CD4-positive, alpha-beta memory T cell (primary cell): ENCODE measurements around the gene DCHS2. TPM values are rescaled to one million over a fixed set of nuclear protein-coding genes. Genes with fewer than 3 reads are reported as not detected.

ENCODE experiments used
- CTCF ChIA-PET: fragments of 350-600 bp; sonication (Branson Sonifier 250); formaldehyde crosslinking; loops from one replicate; lab custom pipeline; 2021; ENCODE audit warnings: inconsistent platforms; ENCODE audit not compliant: partially characterized antibody; lab: Charles Lee
- POLR2A ChIA-PET: fragments of 350-600 bp; sonication (Branson Sonifier 250); formaldehyde crosslinking; loops from one replicate; lab custom pipeline; 2021; ENCODE audit not compliant: partially characterized antibody; lab: Charles Lee
- DNase-seq, 5 donors: peaks; one replicate each; pipeline versions ENCODE4 v3.0.0 to v3.0.0-alpha.2; 2020 to 2022; ENCODE audit warnings: mixed read lengths in 1 of 5
- H3K27ac ChIP-seq: one replicate; pipeline ENCODE4 v1.7.0; 2013; ENCODE audit warnings: low read depth, low read length
- H3K27me3 ChIP-seq: 2 replicates; pipeline ENCODE4 v1.7.0; 2013; ENCODE audit warnings: mild to moderate bottlenecking, low read length, moderate library complexity; ENCODE audit not compliant: insufficient read depth
- H3K36me3 ChIP-seq: 2 replicates; pipeline ENCODE4 v1.7.0; 2013; ENCODE audit warnings: mild to moderate bottlenecking, low read length, moderate library complexity; ENCODE audit not compliant: insufficient read depth
- H3K4me1 ChIP-seq: 2 replicates; pipeline ENCODE4 v1.7.0; 2013; ENCODE audit warnings: mild to moderate bottlenecking, low read length, moderate library complexity; ENCODE audit not compliant: insufficient read depth
- H3K4me3 ChIP-seq, 2 donors: one replicate each; pipeline ENCODE4 v1.7.0; 2013; ENCODE audit warnings: low read length in 2 of 2, mild to moderate bottlenecking in 1 of 2
- H3K9me3 ChIP-seq, 2 donors: one replicate each; pipeline ENCODE4 v1.7.0; 2013; ENCODE audit warnings: low read length in 2 of 2, control low read depth in 1 of 2; ENCODE audit not compliant: control insufficient read depth in 1 of 2
- H3K27ac Mint-ChIP-seq, 7 donors: one replicate each; pipeline ENCODE4 v1.8.0; 2020 to 2021; ENCODE audit warnings: mixed read lengths in 7 of 7, mild to moderate bottlenecking in 6 of 7, inconsistent platforms in 3 of 7, moderate library complexity in 3 of 7
- H3K27me3 Mint-ChIP-seq, 2 donors: one replicate each; pipeline ENCODE4 v1.8.0; 2020 to 2021; ENCODE audit warnings: mixed read lengths in 2 of 2
- H3K36me3 Mint-ChIP-seq, 2 donors: one replicate each; pipeline ENCODE4 v1.8.0; 2020 to 2021; ENCODE audit warnings: mixed read lengths in 2 of 2, inconsistent platforms in 1 of 2, mild to moderate bottlenecking in 1 of 2
- H3K4me1 Mint-ChIP-seq, 4 donors: one replicate each; pipeline ENCODE4 v1.8.0; 2020 to 2021; ENCODE audit warnings: mixed read lengths in 4 of 4, mild to moderate bottlenecking in 1 of 4
- H3K4me3 Mint-ChIP-seq, 8 donors: one replicate each; pipeline ENCODE4 v1.8.0; 2020 to 2021; ENCODE audit warnings: mixed read lengths in 8 of 8, mild to moderate bottlenecking in 7 of 8, moderate library complexity in 6 of 8, inconsistent platforms in 3 of 8
- H3K9me3 Mint-ChIP-seq, 8 donors: one replicate each; pipeline ENCODE4 v1.8.0; 2020 to 2021; ENCODE audit warnings: mixed read lengths in 8 of 8, mild to moderate bottlenecking in 5 of 8, inconsistent platforms in 3 of 8, moderate library complexity in 1 of 8
- intact Hi-C: fragments of 100-400 bp; cut with micrococcal nuclease; formaldehyde crosslinking; loops from one replicate; pipeline ENCODE4 v1.15.1; 2023
- polyA plus RNA-seq, 2 donors: library from polyadenylated mRNA; unstranded; fragments of 300-500 nt; fragmentation: Illumina TruSeq; gene quantifications; one replicate each; pipeline ENCODE4 v1.2.3, GENCODE V29; 2021
- total RNA-seq, 2 experiments: library from RNA; stranded (reverse); gene quantifications; one replicate each; pipeline ENCODE4 v1.2.3, GENCODE V29; 2021

DCHS2 gene
- total and polyA plus RNA-seq, 4 experiments from 2014 or later = 0.14 to 0.33 (median 0.17) TPM; not detected in 1

DNA sequence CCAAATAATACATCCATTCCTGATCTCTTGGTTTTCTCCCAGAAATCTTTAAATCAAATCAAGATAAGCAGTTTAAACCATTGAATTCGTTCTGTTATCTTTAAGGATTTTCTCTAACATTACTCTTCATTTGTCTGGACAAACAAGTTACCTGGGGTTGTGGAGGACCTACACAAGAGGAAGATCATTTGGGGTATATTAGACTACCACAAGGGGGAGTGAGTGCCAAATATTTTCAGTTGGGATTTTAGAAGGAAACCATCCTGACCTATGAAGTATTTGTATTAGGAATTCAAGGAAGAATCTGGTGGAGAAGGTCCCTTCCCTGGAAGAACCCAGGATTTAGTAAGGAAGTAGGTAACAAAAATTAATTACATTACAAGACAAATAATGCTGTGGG, 12.0 kb upstream of the DCHS2 start:
- intact Hi-C loops = no loop called here
- Histone ChIP-seq H3K9me3 (no peaks in the 10 kb centered on the region), H3K4me3 (no peak overlapping the region), H3K4me1 (no peaks in the 10 kb centered on the region), H3K27me3 (peaks cover 6% of the 10 kb centered on the region), H3K36me3 (no peaks in the 10 kb centered on the region), H3K27ac (no peak overlapping the region)
- Mint-ChIP-seq H3K9me3 (peaks cover 0 to 2% (median 0%) of the 10 kb centered on the region in 8 donors), H3K36me3 (no peaks in the 10 kb centered on the region), H3K4me1 (no peaks in the 10 kb centered on the region), H3K27ac (no peak overlapping the region), H3K27me3 (peaks cover 21 to 29% of the 10 kb centered on the region in 2 donors), H3K4me3 (no peak overlapping the region)
- DNase-seq = no peak
- ChIA-PET POLR2A (no interaction called here), CTCF (interaction anchor here (1.0 to 1.2 kb wide), 3 partner anchors 8 to 173 kb away, joined by 3 read pairs; no protein-coding TSS in a partner anchor)

DNA sequence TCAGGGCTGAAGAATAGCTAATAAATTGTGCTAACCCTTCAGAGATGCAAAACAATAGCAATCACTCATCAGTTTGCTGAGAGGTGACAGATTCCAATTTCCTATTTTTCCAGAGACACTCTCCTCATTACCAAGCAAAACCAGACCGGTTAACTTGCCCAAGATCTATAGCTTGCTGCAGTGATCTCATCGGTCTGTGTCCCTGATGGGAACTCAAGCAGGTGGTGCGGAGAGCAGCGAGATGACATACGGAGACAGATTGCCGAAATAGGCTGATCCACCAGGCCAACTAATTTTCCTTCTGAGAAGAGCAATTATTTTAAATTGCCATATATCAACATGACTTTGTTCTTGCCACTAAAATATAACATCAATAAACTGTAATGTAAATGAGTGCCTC, 10.5 kb upstream of the DCHS2 start:
- POLR2A ChIA-PET = no interaction called here
- Mint-ChIP-seq H3K4me1 (no peaks in the 10 kb centered on the region), H3K27ac (no peak overlapping the region), H3K27me3 (peaks cover 22 to 29% of the 10 kb centered on the region in 2 donors), H3K36me3 (no peaks in the 10 kb centered on the region), H3K9me3 (peaks cover 0 to 2% (median 0%) of the 10 kb centered on the region in 8 donors), H3K4me3 (no peak overlapping the region)
- Histone ChIP-seq H3K27ac (no peak overlapping the region), H3K27me3 (peaks cover 6% of the 10 kb centered on the region), H3K9me3 (no peaks in the 10 kb centered on the region), H3K36me3 (no peaks in the 10 kb centered on the region), H3K4me1 (no peaks in the 10 kb centered on the region), H3K4me3 (no peak overlapping the region)
- CTCF ChIA-PET = interaction anchor here (1.1 kb wide), 1 partner anchor 171 kb away, joined by 3 read pairs; no protein-coding TSS in a partner anchor
- DNase-seq = no peak
- intact Hi-C loops = no loop called here

DNA sequence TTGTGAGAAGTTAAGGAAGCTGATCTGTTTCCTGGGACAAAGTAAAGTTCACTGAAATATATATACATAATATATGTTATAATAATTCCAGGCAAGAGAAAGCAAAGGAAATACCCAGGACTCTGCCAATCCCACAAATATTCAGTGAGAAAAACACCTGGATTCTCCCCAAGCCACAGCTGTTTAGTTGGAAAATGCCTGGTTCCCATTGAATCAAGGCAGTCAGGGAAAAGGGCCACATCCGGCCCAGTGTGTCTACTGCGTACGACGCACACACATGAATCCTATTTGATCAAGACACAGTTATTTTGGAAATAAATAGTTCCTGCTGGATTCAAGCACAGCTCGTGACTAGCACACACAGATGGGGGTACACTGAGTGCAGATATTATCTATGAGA, 6.3 kb upstream of the DCHS2 start:
- intact Hi-C loops = no loop called here

DNA sequence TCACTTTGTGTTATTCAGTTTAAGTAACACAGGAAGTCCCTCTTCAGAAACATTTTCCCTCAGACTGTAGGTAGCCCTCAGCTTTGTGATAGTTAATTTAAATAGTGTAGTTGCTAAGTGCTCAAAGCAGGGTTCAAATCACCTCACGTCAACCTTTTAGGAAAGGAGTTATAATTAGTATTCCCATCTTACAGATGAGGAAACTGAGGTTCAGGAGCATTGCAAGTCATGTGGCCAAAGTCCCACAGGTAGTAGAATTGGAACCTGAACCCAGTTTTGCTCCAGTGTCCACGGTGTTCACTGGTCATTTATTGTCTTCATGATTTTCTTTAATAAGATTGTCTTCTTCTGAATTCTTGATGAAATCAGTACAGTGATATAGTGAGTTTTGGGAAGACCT, 4.3 kb upstream of the DCHS2 start:
- no peak overlapping the region for H3K27ac ChIP-seq
- POLR2A ChIA-PET = no interaction called here
- no peak overlapping the region for H3K4me3 Mint-ChIP-seq
- no peak for DNase-seq
- H3K4me1 ChIP-seq = no peaks in the 10 kb centered on the region
- H3K4me3 ChIP-seq = no peak overlapping the region
- H3K4me1 Mint-ChIP-seq = peaks cover 5 to 19% (median 10%) of the 10 kb centered on the region in 4 donors
- H3K36me3 Mint-ChIP-seq = no peaks in the 10 kb centered on the region
- H3K27ac Mint-ChIP-seq = no peak overlapping the region
- H3K27me3 Mint-ChIP-seq = peaks cover 26 to 39% of the 10 kb centered on the region in 2 donors
- intact Hi-C loops = no loop called here
- no peaks in the 10 kb centered on the region for H3K27me3 ChIP-seq
- peaks cover 0 to 2% (median 0%) of the 10 kb centered on the region in 8 donors for H3K9me3 Mint-ChIP-seq
- CTCF ChIA-PET = interaction anchor here (0.7 kb wide), 1 partner anchor 12 kb away, joined by 3 read pairs; no protein-coding TSS in a partner anchor
- H3K36me3 ChIP-seq = no peaks in the 10 kb centered on the region
- no peaks in the 10 kb centered on the region for H3K9me3 ChIP-seq

More for the DNA sequence above, 6.3 kb upstream of the DCHS2 start:
- ChIA-PET POLR2A (no interaction called here), CTCF (no interaction called here)
- no peak overlapping the region for H3K4me3 ChIP-seq
- H3K27ac ChIP-seq = no peak overlapping the region
- no peaks in the 10 kb centered on the region for H3K4me1 Mint-ChIP-seq
- H3K27me3 Mint-ChIP-seq = peaks cover 15 to 27% of the 10 kb centered on the region in 2 donors
- no peaks in the 10 kb centered on the region for H3K4me1 ChIP-seq
- H3K36me3 Mint-ChIP-seq = no peaks in the 10 kb centered on the region
- no peaks in the 10 kb centered on the region for H3K27me3 ChIP-seq
- H3K27ac Mint-ChIP-seq = no peak overlapping the region
- no peaks in the 10 kb centered on the region for H3K9me3 ChIP-seq
- no peak overlapping the region for H3K4me3 Mint-ChIP-seq
- H3K9me3 Mint-ChIP-seq = peaks cover 0 to 2% (median 0%) of the 10 kb centered on the region in 8 donors
- no peaks in the 10 kb centered on the region for H3K36me3 ChIP-seq
- DNase-seq = no peak

DNA sequence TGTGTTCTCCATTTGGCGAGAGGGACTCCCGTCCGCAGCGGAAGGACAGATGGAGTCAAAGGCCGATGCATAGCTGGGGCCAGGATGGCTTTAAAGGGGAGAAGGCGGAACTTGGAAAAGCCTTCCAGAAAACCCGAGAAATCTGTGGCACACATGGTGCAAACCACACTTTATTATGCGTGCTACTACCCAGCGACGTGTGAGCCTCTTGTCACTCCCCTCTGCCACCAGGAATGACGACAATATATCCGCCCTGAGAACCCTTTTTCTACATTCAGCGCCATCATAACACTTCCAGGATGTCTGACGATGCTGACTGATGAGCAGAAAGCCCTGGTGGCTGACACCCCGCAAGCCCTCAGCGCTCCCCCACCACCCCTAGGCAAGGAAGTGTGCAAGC, 689 bp upstream of the DCHS2 start:
- intact Hi-C loops = no loop called here
- H3K4me1 ChIP-seq = no peaks in the 10 kb centered on the region
- H3K27me3 ChIP-seq = peaks cover 5% of the 10 kb centered on the region
- H3K36me3 ChIP-seq = no peaks in the 10 kb centered on the region
- H3K27ac Mint-ChIP-seq = peak overlapping the region in 1 of 7 donors; percentile 51
- no peak for DNase-seq
- H3K36me3 Mint-ChIP-seq = no peaks in the 10 kb centered on the region
- H3K4me3 ChIP-seq = no peak overlapping the region
- CTCF ChIA-PET = no interaction called here
- H3K4me1 Mint-ChIP-seq = peaks cover 8 to 24% (median 14%) of the 10 kb centered on the region in 4 donors
- H3K27ac ChIP-seq = no peak overlapping the region
- H3K9me3 Mint-ChIP-seq = peaks cover 0 to 4% (median 0%) of the 10 kb centered on the region in 8 donors
- peaks cover 33 to 49% of the 10 kb centered on the region in 2 donors for H3K27me3 Mint-ChIP-seq
- no peaks in the 10 kb centered on the region for H3K9me3 ChIP-seq
- H3K4me3 Mint-ChIP-seq = peak overlapping the region in 6 of 8 donors; percentile 30 to 84 (median 56)
- POLR2A ChIA-PET = no interaction called here

DNA sequence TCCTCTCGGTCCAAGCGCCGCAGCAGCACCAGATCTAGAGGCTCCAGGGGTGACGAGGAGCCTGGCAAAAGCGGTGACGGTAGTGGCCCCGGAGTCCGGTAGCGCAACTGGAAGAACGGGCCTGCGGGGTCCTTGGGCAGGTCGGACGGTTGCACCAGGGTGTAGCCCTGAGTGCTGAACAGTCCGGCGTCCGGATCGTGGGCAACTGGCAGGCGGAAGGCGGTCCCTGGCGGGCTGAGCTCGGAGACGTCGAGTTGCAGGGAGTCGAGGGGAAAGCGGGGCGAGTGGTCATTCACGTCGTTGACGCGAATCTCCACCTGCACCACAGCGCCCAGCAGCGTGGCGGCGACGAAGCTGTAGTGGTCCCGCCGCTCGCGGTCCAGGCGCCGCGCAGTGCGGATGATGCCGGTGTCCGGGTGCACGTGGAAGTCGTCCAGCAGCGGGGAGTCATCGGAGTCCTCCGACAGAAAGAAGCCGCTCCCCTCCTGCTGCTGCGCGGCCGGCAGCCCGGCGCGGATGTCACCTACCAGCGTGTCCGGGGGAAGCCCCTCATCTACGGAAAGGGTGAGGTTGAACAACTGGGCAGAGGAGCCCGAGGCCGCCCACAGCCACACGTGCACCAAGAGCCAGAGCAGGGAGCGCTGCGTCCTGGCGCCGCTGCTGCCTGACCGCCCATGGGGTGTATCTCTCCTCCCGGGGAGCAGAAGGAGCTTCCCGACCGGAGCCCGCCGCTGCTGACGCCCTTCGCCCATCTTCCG, 837 bp downstream of the DCHS2 start:
- ChIA-PET CTCF (no interaction called here), POLR2A (no interaction called here)
- peaks cover 0 to 4% (median 0%) of the 10 kb centered on the region in 8 donors for H3K9me3 Mint-ChIP-seq
- peaks cover 8 to 24% (median 14%) of the 10 kb centered on the region in 4 donors for H3K4me1 Mint-ChIP-seq
- Histone ChIP-seq H3K4me3 (no peak overlapping the region), H3K36me3 (no peaks in the 10 kb centered on the region), H3K27ac (no peak overlapping the region), H3K27me3 (peaks cover 5% of the 10 kb centered on the region), H3K4me1 (no peaks in the 10 kb centered on the region), H3K9me3 (no peaks in the 10 kb centered on the region)
- H3K36me3 Mint-ChIP-seq = no peaks in the 10 kb centered on the region
- intact Hi-C loops = no loop called here
- no peak overlapping the region for H3K27ac Mint-ChIP-seq
- no peak for DNase-seq
- peak overlapping the region; percentile 60 to 84 (median 68) for H3K4me3 Mint-ChIP-seq
- H3K27me3 Mint-ChIP-seq = peaks cover 30 to 46% of the 10 kb centered on the region in 2 donors

DNA sequence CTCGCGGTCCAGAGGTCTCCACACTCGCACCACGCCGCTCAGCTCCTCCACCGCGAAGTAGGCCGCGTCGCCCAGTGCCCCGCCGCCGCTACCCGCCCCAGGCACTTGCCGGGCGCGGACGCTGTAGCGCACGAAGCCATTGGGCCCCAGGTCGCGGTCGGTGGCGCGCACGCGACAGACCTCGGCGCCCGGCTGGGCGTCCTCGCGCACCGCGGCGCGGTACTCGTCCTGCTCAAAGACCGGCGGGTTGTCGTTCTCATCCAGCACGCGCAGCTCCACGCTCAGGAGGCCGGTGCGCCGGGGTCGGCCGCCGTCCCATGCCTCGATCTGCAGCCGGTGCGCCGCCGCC, 1.4 kb downstream of the DCHS2 start:
- H3K27me3 Mint-ChIP-seq = peaks cover 30 to 45% of the 10 kb centered on the region in 2 donors
- no peaks in the 10 kb centered on the region for H3K36me3 Mint-ChIP-seq
- ChIA-PET POLR2A (no interaction called here), CTCF (no interaction called here)
- no peak for DNase-seq
- intact Hi-C loops = no loop called here
- Histone ChIP-seq H3K4me1 (no peaks in the 10 kb centered on the region), H3K27ac (no peak overlapping the region), H3K4me3 (no peak overlapping the region), H3K36me3 (no peaks in the 10 kb centered on the region), H3K9me3 (no peaks in the 10 kb centered on the region), H3K27me3 (peaks cover 5% of the 10 kb centered on the region)
- H3K4me1 Mint-ChIP-seq = peaks cover 8 to 24% (median 14%) of the 10 kb centered on the region in 4 donors
- no peak overlapping the region for H3K27ac Mint-ChIP-seq
- peak overlapping the region in 3 of 8 donors; percentile 15 to 62 (median 51) for H3K4me3 Mint-ChIP-seq
- H3K9me3 Mint-ChIP-seq = peaks cover 0 to 4% (median 0%) of the 10 kb centered on the region in 8 donors
